Activated CD4-positive, alpha-beta T cell treated with anti-CD3 and anti-CD28 coated beads, Interleukin-2, amount 10 ng/mL, durations not matched to agents 24 days and 14 days (primary cell): Measurements from ENCODE around the gene ZFP30. TPM values are rescaled to one million over a fixed set of nuclear protein-coding genes. Genes with fewer than 3 reads are reported as not detected.
"Not testable (repeated sequence)": the region's sequence is repeated elsewhere in the genome, so short reads cannot be mapped to it uniquely, and the experiment has no call there.

Experiments
- DNase-seq: peaks from one replicate; pipeline ENCODE4 v3.0.0; 2022
- H3K27ac Mint-ChIP-seq: one replicate; pipeline ENCODE4 v1.8.0; 2022; ENCODE audit warnings: mild to moderate bottlenecking, mixed read lengths
- H3K27me3 Mint-ChIP-seq: one replicate; pipeline ENCODE4 v1.8.0; 2022; ENCODE audit warnings: mixed read lengths
- H3K36me3 Mint-ChIP-seq: one replicate; pipeline ENCODE4 v1.8.0; 2022; ENCODE audit warnings: low read depth, mild to moderate bottlenecking, mixed read lengths
- H3K4me1 Mint-ChIP-seq: one replicate; pipeline ENCODE4 v1.8.0; 2021; ENCODE audit warnings: mixed read lengths
- H3K4me3 Mint-ChIP-seq: one replicate; pipeline ENCODE4 v1.8.0; 2022; ENCODE audit warnings: mild to moderate bottlenecking, moderate library complexity, mixed read lengths
- H3K9me3 Mint-ChIP-seq: one replicate; pipeline ENCODE4 v1.8.0; 2021; ENCODE audit warnings: mixed read lengths
- intact Hi-C: fragments of 100-400 bp; cut with micrococcal nuclease; formaldehyde crosslinking; loops from one replicate; pipeline ENCODE4 v1.15.1; 2023
- total RNA-seq: library from RNA; stranded (reverse); gene quantifications from 2 replicates; pipeline ENCODE4 v1.2.3, GENCODE V29; 2022

Gene ZFP30
- total RNA-seq: 9.6 and 11.3 TPM in 2 replicates

DNA sequence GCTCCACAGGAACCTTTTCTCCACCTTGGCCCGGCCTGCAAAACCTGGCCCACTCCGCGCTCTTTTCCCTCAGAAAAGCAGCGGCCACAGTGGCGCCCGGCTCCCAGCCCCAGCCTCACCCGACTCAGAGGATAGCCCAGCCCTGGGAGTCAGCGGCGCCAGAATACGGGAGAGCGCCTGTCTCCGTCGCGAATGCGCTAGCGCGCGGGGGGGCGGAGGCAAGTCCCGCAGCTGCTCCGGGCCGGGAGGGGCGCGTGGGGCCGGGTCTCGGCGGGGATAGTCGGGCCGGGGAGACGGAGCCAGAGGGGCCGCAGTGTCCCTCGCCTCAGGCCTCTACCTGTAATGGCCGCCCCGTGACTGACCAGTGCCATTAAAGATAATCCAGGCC, at the start of gene ZFP30:
ZFP30 (minus strand) TSS at position 165 of the 388 bp plus-strand sequence. CDS start 7,643 bp downstream, outside the sequence.
- intact Hi-C loops: loop anchor here (1.0 to 10.0 kb wide), 5 partner anchors 61 to 440 kb away; partner anchors contain the start of genes ZNF383, ZNF540, ZNF569 and ZNF571
- H3K4me1 Mint-ChIP-seq: peaks cover 28% of the 10 kb centered on the region
- H3K9me3 Mint-ChIP-seq: peaks cover 15% of the 10 kb centered on the region
- H3K4me3 Mint-ChIP-seq: peak within 1 kb of the TSS; percentile 99
- DNase-seq: peak; percentile 96
- no peaks in the 10 kb centered on the region for H3K27me3 Mint-ChIP-seq
- H3K36me3 Mint-ChIP-seq: peaks cover 33% of the 10 kb centered on the region
- peak within 1 kb of the TSS; percentile 98 for H3K27ac Mint-ChIP-seq

DNA sequence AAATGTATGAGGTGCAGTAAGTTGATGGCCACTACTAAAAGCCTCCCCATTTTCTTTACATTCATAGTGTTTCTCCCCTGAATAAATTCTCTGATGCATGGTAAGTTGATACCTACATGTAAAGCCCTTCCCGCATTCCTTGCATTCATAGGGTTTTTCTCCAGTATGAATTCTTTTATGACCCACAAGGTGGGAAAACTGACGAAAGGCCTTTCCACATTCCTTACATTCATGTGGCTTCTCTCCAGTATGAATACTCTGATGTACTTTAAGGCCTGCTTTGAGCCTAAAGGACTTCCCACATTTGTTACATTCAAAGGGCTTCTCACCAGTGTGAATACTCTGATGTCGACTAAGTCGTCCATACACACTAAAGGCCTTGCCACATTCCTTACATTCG, 43.8 kb upstream of the ZFP30 start:
- DNase-seq: no peak
- peaks cover 22% of the 10 kb centered on the region for H3K9me3 Mint-ChIP-seq
- H3K27ac Mint-ChIP-seq: no peak overlapping the region
- intact Hi-C loops: no loop called here
- peaks cover 31% of the 10 kb centered on the region for H3K36me3 Mint-ChIP-seq
- H3K27me3 Mint-ChIP-seq: no peaks in the 10 kb centered on the region
- H3K4me3 Mint-ChIP-seq: no peak overlapping the region
- H3K4me1 Mint-ChIP-seq: no peaks in the 10 kb centered on the region

DNA sequence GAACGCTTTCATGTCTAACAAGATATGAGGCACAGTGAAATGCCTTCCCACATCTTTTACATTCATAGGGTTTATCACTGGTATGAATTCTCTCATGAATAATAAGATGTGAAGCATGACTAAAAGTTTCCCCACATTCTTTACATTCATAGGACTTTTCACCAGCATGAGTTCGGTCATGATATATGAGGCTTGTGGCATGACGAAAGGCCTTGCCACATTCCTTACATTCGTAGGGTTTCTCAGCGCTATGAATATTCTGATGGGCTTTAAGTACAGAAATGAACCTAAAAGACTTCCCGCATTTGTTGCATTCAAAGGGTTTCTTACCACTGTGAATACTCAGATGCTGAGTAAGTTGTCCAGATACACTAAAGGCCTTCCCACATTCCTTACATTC, 43.0 kb upstream of the ZFP30 start:
- Mint-ChIP-seq H3K4me3 (no peak overlapping the region), H3K9me3 (peaks cover 27% of the 10 kb centered on the region), H3K27me3 (no peaks in the 10 kb centered on the region), H3K27ac (no peak overlapping the region), H3K36me3 (peaks cover 26% of the 10 kb centered on the region), H3K4me1 (no peaks in the 10 kb centered on the region)
- no peak for DNase-seq
- intact Hi-C loops: no loop called here

DNA sequence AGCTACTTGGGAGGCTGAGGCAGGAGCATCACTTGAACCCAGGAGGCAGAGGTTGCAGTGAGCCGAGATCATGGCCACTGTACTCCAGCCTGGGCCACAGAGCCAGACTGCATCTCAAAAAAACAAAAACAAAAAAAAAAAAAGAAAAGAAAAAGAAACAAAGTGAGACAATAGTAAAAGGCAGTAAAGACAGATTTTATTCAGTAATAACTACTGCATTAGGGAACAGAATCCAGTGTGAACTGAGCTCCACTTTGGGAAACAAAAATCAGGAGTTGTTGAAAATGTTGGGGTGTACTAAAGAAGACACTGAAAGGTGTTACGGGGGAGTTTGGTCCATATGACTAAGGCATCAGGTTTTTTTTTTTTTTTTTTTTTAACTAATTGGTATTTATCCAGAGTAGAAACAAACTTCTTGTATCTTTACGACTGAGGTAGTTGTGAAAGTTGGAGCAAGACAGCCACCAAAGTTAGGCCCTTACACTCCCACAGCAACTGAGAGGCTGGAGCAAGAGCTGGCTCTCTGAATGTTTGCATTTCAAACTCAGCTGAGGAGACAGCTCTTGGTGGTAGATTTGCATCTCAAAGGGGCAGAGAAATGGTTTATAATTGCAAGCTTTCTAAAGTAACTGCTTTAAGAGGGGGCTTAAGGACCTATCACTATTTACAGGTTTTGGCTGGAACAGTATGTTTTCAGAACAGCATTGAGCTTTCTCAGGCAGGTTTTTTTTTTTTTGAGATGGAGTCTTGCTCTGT, 40.1 kb upstream of the ZFP30 start:
- H3K27ac Mint-ChIP-seq: no peak overlapping the region
- intact Hi-C loops: no loop called here
- peaks cover 18% of the 10 kb centered on the region for H3K36me3 Mint-ChIP-seq
- peaks cover 4% of the 10 kb centered on the region for H3K4me1 Mint-ChIP-seq
- peaks cover 16% of the 10 kb centered on the region for H3K9me3 Mint-ChIP-seq
- no peak overlapping the region for H3K4me3 Mint-ChIP-seq
- H3K27me3 Mint-ChIP-seq: no peaks in the 10 kb centered on the region
- no peak for DNase-seq

DNA sequence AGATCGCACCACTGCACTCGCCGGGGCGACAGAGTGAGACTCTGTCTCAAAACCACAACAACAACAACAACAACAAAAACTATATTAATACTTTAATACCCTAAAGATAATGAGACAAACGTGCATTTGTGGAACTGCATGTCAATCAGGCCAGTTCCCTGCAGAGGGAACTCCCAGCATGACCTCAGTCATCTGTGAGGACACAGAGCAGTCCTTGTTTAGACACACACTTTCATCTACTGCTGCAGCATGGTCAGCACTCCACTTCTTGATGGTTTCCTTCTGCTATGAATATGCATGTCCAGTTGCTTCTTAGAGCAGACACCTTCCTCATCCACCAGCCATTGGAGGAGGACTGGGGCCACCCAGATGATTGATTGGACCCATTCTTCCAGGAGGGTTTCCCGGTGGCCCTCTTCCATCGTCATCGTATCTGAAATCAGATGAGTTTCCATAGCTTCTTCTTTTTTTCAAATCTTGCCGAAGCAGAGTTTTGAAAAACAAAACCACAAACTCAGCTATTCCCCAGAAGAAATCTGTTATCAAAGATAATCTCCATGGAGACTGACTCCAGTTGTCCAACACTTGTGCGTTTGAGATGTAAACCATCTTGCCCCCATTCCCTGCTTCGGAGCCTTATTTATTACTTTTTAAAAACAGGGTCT, 37.8 kb upstream of the ZFP30 start:
- no peak for DNase-seq
- no peak overlapping the region for H3K4me3 Mint-ChIP-seq

DNA sequence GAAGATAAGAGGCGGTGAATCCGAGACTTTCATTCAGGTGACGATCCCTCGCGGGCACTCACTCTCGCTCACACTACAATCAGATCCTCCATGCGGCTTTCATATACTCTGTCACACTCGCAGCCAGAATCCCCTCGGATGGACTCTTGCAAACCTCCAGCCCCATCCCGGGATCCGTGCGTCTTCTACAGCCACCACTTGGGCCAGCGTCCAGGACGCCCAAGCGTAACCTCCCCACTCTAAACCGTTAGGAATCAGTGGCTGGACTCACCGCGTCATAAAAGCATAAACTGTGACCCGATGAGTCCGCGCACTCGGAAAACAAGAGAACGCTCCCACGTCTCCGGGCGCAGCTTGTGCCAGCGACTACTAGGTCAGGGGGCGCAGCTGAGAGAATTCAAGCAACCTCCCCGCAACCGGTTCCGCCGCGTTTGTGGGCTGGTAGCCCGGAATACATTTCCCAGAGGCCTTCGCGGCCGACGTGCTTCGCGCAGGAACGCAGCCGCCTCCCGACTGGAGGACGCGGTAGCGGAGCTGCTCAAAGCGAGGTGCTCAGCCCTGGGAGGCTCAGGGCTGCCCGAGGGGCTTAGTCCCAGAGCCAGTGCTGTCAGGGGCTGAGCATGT, 36.7 kb upstream of the ZFP30 start:
- no peaks in the 10 kb centered on the region for H3K27me3 Mint-ChIP-seq
- peaks cover 11% of the 10 kb centered on the region for H3K9me3 Mint-ChIP-seq
- intact Hi-C loops: loop anchor here (1.0 kb wide), 1 partner anchor 98 kb away; the partner anchor contains the start of genes ZNF540 and ZNF571
- H3K36me3 Mint-ChIP-seq: peaks cover 6% of the 10 kb centered on the region
- H3K4me3 Mint-ChIP-seq: peak overlapping the region; percentile 87
- H3K27ac Mint-ChIP-seq: peak overlapping the region; percentile 85
- peak; percentile 87 for DNase-seq
- H3K4me1 Mint-ChIP-seq: peaks cover 4% of the 10 kb centered on the region

More for the DNA sequence above, 37.8 kb upstream of the ZFP30 start:
- intact Hi-C loops: loop anchor here (1.0 kb wide), 1 partner anchor 99 kb away; the partner anchor contains the start of genes ZNF540 and ZNF571
- Mint-ChIP-seq H3K4me1 (peaks cover 4% of the 10 kb centered on the region), H3K9me3 (peaks cover 12% of the 10 kb centered on the region), H3K27me3 (no peaks in the 10 kb centered on the region), H3K36me3 (peaks cover 6% of the 10 kb centered on the region), H3K27ac (no peak overlapping the region)

DNA sequence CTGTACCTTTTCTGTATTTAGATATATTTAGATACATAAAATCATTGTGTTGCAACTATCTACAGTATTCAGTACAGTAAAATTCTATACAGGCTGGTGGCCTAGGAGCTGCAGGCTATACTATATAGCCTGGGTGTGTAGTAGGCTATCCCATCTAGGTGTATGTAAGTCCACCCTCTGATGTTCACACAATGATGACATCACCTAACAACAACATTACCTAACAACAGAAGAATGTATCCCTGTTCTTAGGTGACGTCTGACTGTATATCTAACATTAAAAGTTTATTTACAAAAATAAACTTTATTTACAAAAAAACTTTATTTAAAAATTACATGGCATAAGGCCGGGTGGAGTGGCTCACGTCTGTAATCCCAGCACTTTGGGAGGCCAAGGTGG, 28.3 kb upstream of the ZFP30 start:
- no peaks in the 10 kb centered on the region for H3K4me1 Mint-ChIP-seq
- no peak overlapping the region for H3K4me3 Mint-ChIP-seq
- no peak for DNase-seq
- intact Hi-C loops: no loop called here
- H3K27ac Mint-ChIP-seq: no peak overlapping the region
- H3K27me3 Mint-ChIP-seq: no peaks in the 10 kb centered on the region
- peaks cover 19% of the 10 kb centered on the region for H3K9me3 Mint-ChIP-seq
- no peaks in the 10 kb centered on the region for H3K36me3 Mint-ChIP-seq

DNA sequence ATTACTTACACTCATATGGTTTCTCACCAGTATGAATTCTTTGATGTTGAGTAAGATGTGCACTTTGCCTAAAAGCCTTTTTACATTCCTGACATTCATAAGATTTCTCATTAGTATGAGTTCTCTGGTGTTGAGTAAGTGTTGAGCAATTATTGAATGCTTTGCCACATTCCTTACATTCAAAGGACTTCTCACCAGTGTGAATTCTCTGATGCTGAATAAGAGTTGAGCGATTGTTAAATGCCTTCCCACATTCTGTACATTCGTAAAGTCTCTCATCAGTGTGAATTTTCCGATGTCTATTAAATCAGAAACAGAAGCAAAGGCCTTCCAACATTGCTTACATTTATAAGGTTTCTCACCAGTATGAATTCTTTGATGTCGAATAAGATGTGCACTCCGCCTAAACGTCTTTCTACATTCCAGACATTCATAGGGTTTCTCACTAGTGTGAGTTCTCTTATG, 14.2 kb upstream of the ZFP30 start:
- peaks cover 4% of the 10 kb centered on the region for H3K9me3 Mint-ChIP-seq
- no peaks in the 10 kb centered on the region for H3K27me3 Mint-ChIP-seq
- H3K27ac Mint-ChIP-seq: no peak overlapping the region
- no peak overlapping the region for H3K4me3 Mint-ChIP-seq
- DNase-seq: no peak
- H3K4me1 Mint-ChIP-seq: no peaks in the 10 kb centered on the region
- intact Hi-C loops: no loop called here
- peaks cover 2% of the 10 kb centered on the region for H3K36me3 Mint-ChIP-seq

DNA sequence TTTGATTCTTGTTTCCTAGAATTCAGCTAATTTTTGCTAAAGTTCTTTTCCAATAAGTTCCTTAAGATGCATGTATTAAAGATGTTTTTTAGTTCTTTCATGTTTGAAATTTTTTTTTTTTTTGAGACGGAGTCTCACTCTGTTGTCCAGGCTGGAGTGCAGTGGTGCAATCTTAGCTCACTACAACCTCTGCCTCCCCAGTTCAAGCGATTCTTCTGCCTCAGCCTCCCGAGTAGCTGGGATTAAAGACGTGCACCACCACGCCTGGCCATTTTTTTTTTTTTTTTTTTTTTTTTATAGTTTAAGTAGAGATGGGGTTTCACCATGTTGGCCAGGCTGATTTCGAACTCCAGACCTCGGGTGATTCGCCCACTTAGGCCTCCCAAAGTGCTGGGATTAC, 1.9 kb upstream of the ZFP30 start:
- not testable (repeated sequence) for H3K27ac Mint-ChIP-seq, DNase-seq, H3K27me3 Mint-ChIP-seq
- Mint-ChIP-seq H3K4me3 (peak overlapping the region; percentile 99), H3K9me3 (peaks cover 25% of the 10 kb centered on the region), H3K4me1 (peaks cover 28% of the 10 kb centered on the region), H3K36me3 (peaks cover 22% of the 10 kb centered on the region)
- intact Hi-C loops: loop anchor here (2.0 to 10.0 kb wide), 2 partner anchors 286 to 442 kb away; partner anchors contain the start of genes ZNF383, ZNF527 and ZNF585B

DNA sequence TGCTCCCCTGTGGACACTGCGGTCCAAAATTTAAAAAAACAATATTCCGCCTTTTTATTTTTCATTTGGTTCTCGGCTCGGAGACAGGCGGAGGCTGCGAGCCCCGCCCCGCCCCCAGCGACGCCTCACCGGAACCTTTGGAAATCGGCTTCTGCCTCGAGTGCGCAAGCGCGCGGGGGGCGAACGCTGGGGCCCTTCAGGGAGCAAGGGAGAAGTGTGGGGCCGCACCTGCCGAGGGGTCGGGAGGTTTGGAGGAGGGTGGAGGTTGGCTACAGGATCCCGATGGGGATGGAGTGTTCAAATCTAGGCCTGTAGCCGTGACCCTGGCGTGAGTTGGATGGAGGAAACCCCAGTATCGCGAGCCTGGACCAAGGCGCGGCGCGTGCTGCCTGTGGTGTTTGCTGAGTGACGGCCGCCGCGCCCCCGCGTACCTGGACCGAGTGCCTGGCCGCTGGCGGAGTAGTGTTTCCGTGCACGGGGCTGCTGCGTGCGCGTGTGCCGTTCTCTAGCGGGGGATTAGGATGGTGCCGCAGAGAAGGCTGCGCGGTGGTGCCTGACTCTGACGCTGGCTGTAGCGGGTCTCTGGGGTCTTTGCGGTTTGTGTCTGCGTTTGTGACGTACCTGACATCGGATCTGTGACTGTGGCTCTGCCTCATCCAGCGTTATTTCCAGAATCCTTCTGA, 565 bp upstream of the ZFP30 start:
- intact Hi-C loops: loop anchor here (1.0 to 10.0 kb wide), 6 partner anchors 62 to 441 kb away; partner anchors contain the start of genes ZNF383, ZNF527, ZNF540 and ZNF569
- H3K27me3 Mint-ChIP-seq: no peaks in the 10 kb centered on the region
- H3K27ac Mint-ChIP-seq: peak overlapping the region; percentile 98
- H3K36me3 Mint-ChIP-seq: peaks cover 27% of the 10 kb centered on the region
- H3K4me3 Mint-ChIP-seq: peak overlapping the region; percentile 99
- H3K4me1 Mint-ChIP-seq: peaks cover 28% of the 10 kb centered on the region
- peaks cover 19% of the 10 kb centered on the region for H3K9me3 Mint-ChIP-seq
- peak; percentile 96 for DNase-seq

DNA sequence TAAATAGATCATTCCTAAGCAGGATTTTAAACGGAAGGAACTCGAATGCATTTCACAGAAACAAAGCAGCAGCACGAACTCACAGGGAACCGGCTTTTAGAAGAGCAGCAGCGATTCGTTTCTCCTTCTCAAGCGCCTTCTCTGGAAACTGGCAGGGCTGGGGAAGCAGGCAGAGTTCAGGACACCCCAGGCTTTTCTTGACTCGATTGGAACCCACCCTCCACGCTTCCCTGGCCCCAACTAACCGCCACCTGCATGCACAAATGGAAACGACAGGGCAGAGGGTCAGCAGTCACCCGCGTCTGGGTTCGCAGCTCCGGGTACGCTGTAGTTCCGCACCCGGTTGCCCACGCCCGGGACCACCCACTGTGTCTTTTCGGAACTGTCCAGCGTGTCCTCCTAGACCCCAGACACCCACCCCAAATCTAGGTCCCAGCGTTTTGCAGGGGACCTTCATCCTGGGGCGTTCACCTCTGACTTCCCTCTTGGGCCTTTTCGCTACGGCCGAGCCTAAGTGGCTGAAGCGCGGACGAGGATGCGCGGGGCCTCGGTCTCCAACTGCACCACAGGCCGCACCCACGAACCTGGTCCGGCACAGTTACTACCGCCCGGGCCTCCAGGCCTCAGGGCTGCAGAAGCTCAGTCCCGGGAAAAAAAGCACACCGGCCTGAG, 500 bp downstream of the ZFP30 start:
- Mint-ChIP-seq H3K9me3 (peaks cover 15% of the 10 kb centered on the region), H3K27ac (peak overlapping the region; percentile 98), H3K36me3 (peaks cover 37% of the 10 kb centered on the region), H3K4me3 (peak overlapping the region; percentile 99), H3K27me3 (no peaks in the 10 kb centered on the region), H3K4me1 (peaks cover 28% of the 10 kb centered on the region)
- DNase-seq: no peak
- intact Hi-C loops: loop anchor here (1.0 to 10.0 kb wide), 5 partner anchors 60 to 440 kb away; partner anchors contain the start of genes ZNF383, ZNF540, ZNF569 and ZNF571

DNA sequence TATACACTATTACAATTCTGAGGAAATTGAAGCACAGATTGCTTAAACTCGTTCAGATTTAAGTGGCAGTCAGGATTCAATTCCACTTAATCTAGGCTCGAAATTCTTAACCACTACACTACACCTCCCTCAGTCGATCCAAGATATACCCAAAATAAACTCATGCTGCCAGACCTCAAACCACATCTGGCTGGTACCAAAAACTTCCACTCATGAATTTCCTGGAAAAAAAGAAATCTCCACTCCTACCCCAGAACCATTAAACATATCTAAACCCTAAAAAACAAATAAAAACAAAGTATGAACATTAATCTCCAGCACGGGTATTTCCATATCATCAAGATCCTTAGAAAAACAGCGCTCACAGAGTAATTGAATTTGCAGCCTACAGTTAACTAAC, 1.1 kb downstream of the ZFP30 start:
- H3K36me3 Mint-ChIP-seq: peaks cover 40% of the 10 kb centered on the region
- peak overlapping the region; percentile 99 for H3K4me3 Mint-ChIP-seq
- intact Hi-C loops: loop anchor here (2.0 to 10.0 kb wide), 2 partner anchors 65 to 439 kb away; partner anchors contain the start of genes ZNF383, ZNF585B and ZNF607
- DNase-seq: no peak
- H3K9me3 Mint-ChIP-seq: peaks cover 15% of the 10 kb centered on the region
- H3K27ac Mint-ChIP-seq: peak overlapping the region; percentile 98
- no peaks in the 10 kb centered on the region for H3K27me3 Mint-ChIP-seq
- peaks cover 28% of the 10 kb centered on the region for H3K4me1 Mint-ChIP-seq
